Right lobe of liver (tissue), 6 donors: ENCODE data around the gene MAP3K7. TPM values are rescaled to one million over a fixed set of nuclear protein-coding genes. Genes with fewer than 3 reads are reported as not detected.

Experiments used
- ATAC-seq, 4 donors: fragments of 200-7000 bp; cut with Tn5 transposase; one replicate each; pipeline ENCODE4 v1.9.1; 2020; ENCODE audit warnings: mild to moderate bottlenecking in 4 of 4, moderate library complexity in 4 of 4
- DNase-seq, 3 donors: peaks; one replicate each; pipeline ENCODE4 v3.0.0-alpha.2; 2020
- H3K27ac ChIP-seq, 3 donors: fragments of 200-600 bp; one replicate each; pipeline ENCODE4 v1.8.0; 2022
- H3K27me3 ChIP-seq, 2 donors: fragments of 200-600 bp; one replicate each; pipeline ENCODE4 v1.8.0; 2022
- H3K36me3 ChIP-seq, 4 donors: fragments of 200-600 bp; sonication (generic) in 1 of 4; one replicate each; pipeline versions ENCODE4 v1.5.1 to v1.8.0; 2017 to 2022; ENCODE audit warnings: control low read depth in 1 of 4
- H3K4me1 ChIP-seq, 4 donors: fragments of 200-600 bp; sonication (generic) in 1 of 4; one replicate each; pipeline versions ENCODE4 v1.5.1 to v1.8.0; 2017 to 2022; ENCODE audit warnings: control low read depth in 1 of 4
- H3K4me3 ChIP-seq, 3 donors: fragments of 200-600 bp; one replicate each; pipeline ENCODE4 v1.8.0; 2022
- H3K9me3 ChIP-seq, 4 donors: fragments of 200-600 bp; sonication (generic) in 1 of 4; one replicate each; pipeline versions ENCODE4 v1.5.1 to v1.8.0; 2017 to 2022; ENCODE audit warnings: control low read depth in 1 of 4
- POLR2A ChIP-seq: fragments of 450-650 bp; IDR thresholded peaks from one replicate; pipeline ENCODE4 v1.6.1; 2017; ENCODE audit warnings: antibody characterized with exemption, mild to moderate bottlenecking
- whole genome bisulfite sequencing: methylation state at CpG from one replicate; pipeline ENCODE4 v1.1.6; 2018; ENCODE audit warnings: low coverage, low lambda C conversion rate; ENCODE audit not compliant: insufficient coverage; ENCODE audit errors: missing lambda C conversion rate; 5-methylcytosine and 5-hydroxymethylcytosine counted together
- intact Hi-C, 2 donors: fragments of 100-400 bp; cut with DNase I; formaldehyde crosslinking; loops; one replicate each; pipeline versions ENCODE4 v1.11.2 to v1.14.1; 2022
- total RNA-seq, 6 experiments: library from RNA; depleted of rRNA in 2 of 6; stranded (reverse); fragments of >200 nt in 2 of 6; fragmentation: NEBNext Ultra II Directional in 3 of 6; extraction: Animal tissue kit (Norgen Biotek cat#: 25700) in 3 of 6; gene quantifications; one replicate each; pipeline versions ENCODE4 v1.1.0 to v1.2.4, GENCODE V29; 2016 to 2023
- TF ChIP-seq, protein P1 (sequence below), 4 donors: fragments of 200-600 bp in 3 of 4; fragments of 450-650 bp in 1 of 4; IDR thresholded peaks; one replicate each; pipeline versions ENCODE4 v1.5.1 to v1.8.0; 2016 to 2022; ENCODE audit warnings: antibody characterized with exemption in 4 of 4, mild to moderate bottlenecking in 2 of 4
- donor health status: DM: no; HTN: yes; CAD: no.
- donor health status: DM: no; HTN: no; CAD: no.
- donor health status: DM: no; HTN: no; CAD: no.
- donor health status: DM: no; HTN: yes; CAD: no.
- donor health status: DM: no; HTN: yes; CAD: no.

MAP3K7 gene
- total RNA-seq, 6 experiments from 2014 or later, result 8.1 to 12.5 (median 10.3) TPM

DNA sequence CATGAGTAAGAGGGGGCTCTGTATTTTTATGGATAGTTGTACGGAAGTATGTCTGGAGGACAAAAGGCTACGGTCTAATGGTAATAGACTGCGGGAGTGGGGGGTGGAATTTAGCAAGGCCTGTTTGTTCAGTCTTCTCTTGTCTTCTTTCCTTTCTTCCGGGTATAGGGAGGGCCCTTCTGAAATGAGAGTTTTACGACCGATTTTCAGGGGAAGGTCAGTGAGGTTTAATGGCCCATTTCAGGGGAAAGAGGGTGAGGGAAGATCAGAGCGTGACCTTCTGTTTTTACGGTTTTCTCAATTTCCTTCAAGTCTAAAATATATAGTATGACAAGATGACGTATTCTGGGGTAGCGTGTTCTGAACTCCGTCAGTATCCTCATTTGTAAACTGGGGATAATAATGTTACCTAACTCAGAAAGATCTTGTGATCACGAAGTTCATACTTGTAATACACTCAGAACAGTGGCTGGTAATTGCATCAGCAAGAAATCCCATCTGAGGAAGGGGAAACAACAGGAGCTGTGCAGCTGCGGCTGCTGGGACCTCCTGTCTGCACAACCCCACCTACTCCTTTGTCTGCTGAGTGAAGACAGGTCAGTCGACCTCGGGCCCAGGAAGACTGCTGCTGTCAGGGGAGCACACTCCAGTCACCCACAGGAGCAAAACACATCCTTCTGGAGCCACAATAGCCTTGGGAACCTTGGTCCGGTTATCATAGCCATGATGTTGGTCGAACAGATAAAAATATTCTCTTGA is 90.4 kb downstream of the MAP3K7 start:
- Histone ChIP-seq H3K9me3 (no peaks in the 10 kb centered on the region), H3K36me3 (no peaks in the 10 kb centered on the region), H3K4me1 (no peaks in the 10 kb centered on the region), H3K27ac (no peak overlapping the region), H3K4me3 (no peak overlapping the region), H3K27me3 (no peaks in the 10 kb centered on the region)
- TF ChIP-seq POLR2A, result no peak
- TF ChIP-seq, protein P1, sequence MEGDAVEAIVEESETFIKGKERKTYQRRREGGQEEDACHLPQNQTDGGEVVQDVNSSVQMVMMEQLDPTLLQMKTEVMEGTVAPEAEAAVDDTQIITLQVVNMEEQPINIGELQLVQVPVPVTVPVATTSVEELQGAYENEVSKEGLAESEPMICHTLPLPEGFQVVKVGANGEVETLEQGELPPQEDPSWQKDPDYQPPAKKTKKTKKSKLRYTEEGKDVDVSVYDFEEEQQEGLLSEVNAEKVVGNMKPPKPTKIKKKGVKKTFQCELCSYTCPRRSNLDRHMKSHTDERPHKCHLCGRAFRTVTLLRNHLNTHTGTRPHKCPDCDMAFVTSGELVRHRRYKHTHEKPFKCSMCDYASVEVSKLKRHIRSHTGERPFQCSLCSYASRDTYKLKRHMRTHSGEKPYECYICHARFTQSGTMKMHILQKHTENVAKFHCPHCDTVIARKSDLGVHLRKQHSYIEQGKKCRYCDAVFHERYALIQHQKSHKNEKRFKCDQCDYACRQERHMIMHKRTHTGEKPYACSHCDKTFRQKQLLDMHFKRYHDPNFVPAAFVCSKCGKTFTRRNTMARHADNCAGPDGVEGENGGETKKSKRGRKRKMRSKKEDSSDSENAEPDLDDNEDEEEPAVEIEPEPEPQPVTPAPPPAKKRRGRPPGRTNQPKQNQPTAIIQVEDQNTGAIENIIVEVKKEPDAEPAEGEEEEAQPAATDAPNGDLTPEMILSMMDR (IDR thresholded peaks at IDR 0.05), result no peak
- DNase-seq, result no peak
- intact Hi-C loops, result no loop called here
- 70% methylated on average over 17 of the region's 17 CpGs for WGBS
- ATAC-seq, result no peak

DNA sequence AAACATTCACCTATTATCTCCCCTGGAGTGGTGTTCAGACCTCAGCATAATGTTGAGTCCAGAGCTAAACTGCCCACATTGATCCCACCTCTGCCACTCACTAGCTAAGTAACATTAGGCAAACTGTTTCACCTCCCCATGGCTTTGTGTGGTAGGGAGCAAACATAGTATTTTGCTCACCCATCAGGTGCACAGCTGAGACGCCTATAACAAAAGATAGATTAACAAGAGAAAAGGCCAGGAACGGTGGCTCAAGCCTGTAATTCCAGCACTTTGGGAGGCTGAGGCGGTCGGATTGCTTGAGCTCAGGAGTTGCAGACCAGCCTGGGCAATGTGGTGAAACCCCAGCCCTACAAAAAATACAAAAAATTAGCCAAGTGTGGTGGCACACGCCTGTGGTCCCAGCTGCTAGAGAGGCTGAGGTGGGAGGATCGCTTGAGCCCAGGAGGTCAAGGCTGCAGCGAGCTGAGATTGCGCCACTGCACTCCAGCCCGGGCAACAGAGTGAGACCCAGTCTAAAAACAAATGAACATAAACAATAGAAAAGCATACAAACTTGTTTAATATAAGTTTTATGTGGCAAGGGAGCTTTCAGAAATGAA is 91.6 kb downstream of the MAP3K7 start:
- WGBS, result 76% methylated on average over 8 of the region's 9 CpGs
- Histone ChIP-seq H3K27me3 (no peaks in the 10 kb centered on the region), H3K4me1 (no peaks in the 10 kb centered on the region), H3K27ac (no peak overlapping the region), H3K9me3 (no peaks in the 10 kb centered on the region), H3K4me3 (no peak overlapping the region), H3K36me3 (no peaks in the 10 kb centered on the region)
- intact Hi-C loops, result no loop called here
- ATAC-seq (no peak), DNase-seq (no peak)
- no peak for TF ChIP-seq POLR2A
- TF ChIP-seq, protein P1 (IDR thresholded peaks at IDR 0.05), result no peak

DNA sequence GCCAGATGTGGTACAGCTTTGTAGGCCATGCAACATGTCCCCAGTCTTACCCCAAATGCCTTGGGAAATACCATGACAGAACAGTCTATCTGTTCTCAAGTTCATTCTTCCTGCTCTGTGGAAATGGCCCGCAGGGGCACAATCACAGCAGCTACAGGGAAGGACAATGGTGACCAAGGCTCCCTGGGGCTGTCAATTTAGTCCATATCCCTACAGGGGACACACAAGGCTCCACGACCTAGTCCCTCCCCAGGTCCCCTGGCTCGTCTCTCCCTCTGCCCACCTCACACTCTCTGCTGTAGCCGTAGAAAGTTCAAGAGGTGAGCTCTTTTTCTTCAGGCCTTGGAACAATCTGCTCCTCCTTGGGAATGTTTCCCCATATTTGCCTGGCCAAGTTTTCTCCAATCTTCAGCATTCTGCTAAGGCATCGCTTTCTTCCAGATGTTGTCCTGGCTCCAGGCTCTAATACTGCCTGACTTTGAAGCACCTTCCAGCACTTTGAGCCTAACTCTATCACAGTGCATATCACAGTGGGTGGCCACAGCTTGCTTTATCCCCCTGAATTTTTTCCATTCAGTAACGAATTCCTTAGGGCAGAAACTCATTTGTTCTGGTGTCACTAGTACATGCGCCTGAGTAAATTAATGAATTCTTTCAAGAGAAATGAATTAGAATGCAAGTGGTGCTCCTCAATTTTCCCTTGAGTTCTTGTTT is 92.6 kb downstream of the MAP3K7 start:
- H3K9me3 ChIP-seq, result no peaks in the 10 kb centered on the region
- WGBS, result 42% methylated on average over 3 of the region's 7 CpGs
- TF ChIP-seq, protein P1 (IDR thresholded peaks at IDR 0.05), result no peak
- no peak for TF ChIP-seq POLR2A
- H3K4me1 ChIP-seq, result no peaks in the 10 kb centered on the region
- no peak overlapping the region for H3K27ac ChIP-seq
- H3K27me3 ChIP-seq, result no peaks in the 10 kb centered on the region
- intact Hi-C loops, result no loop called here
- no peaks in the 10 kb centered on the region for H3K36me3 ChIP-seq
- no peak overlapping the region for H3K4me3 ChIP-seq
- ATAC-seq (no peak), DNase-seq (no peak)

DNA sequence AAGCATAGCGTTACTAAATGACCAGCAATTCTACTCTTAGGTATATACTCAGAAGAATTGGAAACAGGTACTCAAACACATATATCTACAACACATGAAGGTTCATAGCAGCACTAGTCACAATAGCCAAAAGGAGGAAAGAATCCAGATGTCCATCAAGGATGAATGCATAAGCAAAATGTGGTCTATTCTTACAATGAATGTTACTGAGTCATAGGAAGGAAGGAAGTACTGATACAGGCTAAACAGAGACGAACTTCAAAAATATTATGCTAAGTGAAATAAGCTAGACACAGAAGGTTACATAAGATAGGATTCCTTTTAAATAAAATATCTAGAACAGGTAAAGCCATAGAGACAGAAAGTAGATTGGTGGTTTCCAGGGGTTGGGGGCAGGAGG is 93.5 kb downstream of the MAP3K7 start:
- TF ChIP-seq, protein P1 (IDR thresholded peaks at IDR 0.05), result no peak
- no peak for TF ChIP-seq POLR2A
- DNase-seq, result no peak

More for the DNA sequence above, 93.5 kb downstream of the MAP3K7 start:
- Histone ChIP-seq H3K27ac (no peak overlapping the region), H3K36me3 (no peaks in the 10 kb centered on the region), H3K4me1 (no peaks in the 10 kb centered on the region), H3K27me3 (no peaks in the 10 kb centered on the region), H3K4me3 (no peak overlapping the region), H3K9me3 (no peaks in the 10 kb centered on the region)
- intact Hi-C loops, result no loop called here
- 58% methylated on average over 2 of the region's 2 CpGs for WGBS
- peak; percentile 38 to 73 (median 52) for ATAC-seq
